ENCODE results near the gene CLP1.
"Not testable (repeated sequence)": the region's sequence is repeated elsewhere in the genome, so short reads cannot be mapped to it uniquely, and the experiment has no call there.

The CLP1 gene

DNA sequence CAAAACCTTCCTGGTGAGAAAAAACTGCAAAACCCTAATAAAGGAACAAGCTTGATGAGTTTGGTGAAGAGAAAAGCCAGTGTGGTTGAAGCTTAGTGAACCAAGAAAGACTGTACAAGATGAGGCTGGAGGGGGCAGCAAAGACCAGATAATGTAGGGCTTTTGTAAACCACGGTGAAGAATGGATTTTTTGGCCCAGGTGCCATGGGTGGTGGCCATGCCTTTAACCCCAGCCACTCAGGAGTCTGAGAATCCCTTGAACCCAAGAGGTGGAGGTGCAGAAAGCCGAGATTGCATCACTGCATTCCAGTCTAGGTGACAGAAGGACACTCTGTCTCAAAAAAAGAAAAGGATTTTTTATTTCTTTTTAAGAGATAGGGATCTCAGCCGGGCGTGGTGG lies 5.3 kb downstream of the CLP1 start:
- DNase-seq: no peak

DNA sequence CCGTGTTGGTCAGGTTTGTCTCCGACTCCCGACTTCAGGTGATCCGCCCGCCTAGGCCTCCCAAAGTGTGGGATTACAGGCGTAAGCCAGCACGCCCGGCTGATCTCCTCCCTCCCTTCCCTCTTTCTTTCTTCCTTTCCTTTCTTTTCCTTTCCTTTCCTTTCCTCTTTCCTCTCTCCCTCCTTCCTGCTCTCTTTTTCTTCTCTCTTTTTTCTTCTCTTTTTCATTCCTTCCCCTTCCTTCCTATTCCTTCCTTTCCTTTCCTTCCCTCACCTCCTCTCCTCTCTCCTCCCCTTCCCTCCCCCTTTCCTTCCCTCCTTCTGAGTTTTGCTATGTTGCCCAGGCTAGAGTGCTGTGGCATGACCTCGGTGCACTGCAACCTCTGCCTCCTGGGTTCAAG lies 6.4 kb downstream of the CLP1 start:
- DNase-seq: no peak

DNA sequence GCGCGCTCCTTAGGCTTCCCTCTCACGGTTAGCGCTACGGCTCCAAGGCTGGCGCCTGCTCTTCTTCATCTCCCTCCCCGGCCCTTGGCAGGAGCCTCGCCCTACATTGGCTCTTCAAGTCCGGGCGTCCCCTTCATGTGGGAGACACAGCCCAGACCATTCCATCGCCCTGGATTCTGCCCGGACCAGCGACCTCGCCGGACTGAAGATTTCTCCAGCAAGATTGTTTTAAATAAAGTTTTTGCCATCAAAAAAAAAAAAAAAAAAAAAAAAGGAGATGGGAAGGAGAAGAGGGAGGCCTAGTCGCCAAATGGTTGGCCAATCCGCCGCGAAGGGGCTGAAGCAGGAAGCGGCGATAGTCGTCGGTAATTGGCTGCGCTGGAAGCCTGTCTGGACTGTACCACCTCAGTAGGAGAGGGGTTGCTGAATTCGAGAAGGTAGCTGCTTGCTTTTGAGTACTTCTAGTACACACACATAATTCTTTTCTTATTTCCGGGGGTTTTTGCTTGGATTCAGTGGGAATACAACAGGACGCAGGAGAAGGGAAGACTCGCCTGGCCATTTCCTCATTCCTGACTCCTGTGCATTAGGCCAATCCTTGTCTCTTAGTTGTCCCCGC lies 9.7 kb downstream of the CLP1 start:
- peak; percentile 99 for DNase-seq

DNA sequence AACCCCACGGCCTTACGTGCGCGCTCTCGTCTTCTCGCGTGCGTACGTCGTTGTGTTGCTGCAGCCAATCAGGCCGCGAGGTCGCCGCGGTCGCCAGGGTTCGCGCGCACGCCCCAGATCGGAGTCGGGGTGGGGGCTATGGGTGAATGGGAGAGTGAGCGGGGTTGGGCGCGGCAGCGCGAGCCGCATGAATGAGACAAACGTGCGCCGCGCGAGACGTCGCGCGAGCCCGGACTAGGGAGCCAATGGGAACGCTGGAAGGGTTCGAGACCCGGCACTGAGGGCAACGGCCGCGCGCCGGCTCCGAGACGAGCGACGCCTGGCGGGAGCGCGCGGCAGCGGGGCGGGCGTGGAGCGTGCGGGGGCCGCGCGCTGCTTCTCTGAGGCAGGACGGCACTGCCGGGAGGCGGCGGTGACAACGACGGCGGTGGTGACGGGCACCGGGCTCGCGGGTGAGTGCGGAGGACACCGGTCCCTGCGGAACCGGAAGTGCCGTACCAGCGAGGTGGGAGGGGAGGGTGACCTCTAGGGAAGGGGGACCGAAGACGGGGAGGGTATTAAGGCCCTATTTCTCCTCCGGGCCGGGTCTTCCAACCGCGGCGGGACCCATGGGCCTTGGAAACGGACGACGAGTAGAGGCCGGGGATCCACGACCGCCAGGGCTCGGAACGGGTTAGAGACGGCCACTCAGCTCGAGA lies 10.3 kb downstream of the CLP1 start, which contains the start of gene ZDHHC5:
ZDHHC5 (plus strand) TSS at position 379 of the 698 bp plus-strand sequence. CDS start 4,977 bp downstream, outside the sequence.
- peak; percentile 96 for DNase-seq

DNA sequence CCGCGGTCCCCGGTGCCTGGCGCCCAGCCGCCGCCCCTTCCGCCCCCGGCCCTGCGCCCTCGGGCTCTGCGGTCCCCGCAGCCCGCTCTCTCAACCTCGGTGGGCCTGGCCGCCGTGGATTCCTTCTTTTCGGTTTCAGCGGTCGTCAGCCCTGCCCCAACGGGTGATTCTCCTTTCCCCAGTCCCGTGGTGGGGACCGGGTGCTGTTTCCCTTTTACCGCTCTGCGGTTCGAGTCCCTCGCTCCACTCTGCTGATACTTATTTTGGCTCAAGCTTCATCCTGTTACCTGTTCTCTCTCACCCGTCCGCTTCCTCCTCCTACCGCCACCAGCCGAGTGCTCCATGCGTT lies 10.8 kb downstream of the CLP1 start:
- DNase-seq: no peak

DNA sequence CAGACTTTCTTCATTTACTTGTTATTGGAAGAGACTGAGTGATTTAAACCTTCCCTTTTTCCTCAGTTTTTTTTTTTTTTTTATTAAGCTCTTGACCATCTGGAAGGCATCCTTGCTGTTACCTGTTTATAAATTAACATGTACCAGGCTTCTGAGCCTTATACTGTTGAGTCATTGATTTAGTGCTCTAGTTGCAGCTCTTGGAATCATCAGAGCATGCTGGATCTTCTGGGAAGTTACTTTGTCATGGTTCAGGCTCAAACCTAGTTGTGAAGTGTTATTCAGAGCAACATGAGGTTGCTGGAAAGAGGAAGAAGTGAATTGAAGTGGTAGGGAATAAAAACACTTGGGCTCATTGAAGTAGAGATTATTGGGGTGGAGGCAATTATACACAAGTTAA lies 16.7 kb downstream of the CLP1 start:
- DNase-seq: no peak

DNA sequence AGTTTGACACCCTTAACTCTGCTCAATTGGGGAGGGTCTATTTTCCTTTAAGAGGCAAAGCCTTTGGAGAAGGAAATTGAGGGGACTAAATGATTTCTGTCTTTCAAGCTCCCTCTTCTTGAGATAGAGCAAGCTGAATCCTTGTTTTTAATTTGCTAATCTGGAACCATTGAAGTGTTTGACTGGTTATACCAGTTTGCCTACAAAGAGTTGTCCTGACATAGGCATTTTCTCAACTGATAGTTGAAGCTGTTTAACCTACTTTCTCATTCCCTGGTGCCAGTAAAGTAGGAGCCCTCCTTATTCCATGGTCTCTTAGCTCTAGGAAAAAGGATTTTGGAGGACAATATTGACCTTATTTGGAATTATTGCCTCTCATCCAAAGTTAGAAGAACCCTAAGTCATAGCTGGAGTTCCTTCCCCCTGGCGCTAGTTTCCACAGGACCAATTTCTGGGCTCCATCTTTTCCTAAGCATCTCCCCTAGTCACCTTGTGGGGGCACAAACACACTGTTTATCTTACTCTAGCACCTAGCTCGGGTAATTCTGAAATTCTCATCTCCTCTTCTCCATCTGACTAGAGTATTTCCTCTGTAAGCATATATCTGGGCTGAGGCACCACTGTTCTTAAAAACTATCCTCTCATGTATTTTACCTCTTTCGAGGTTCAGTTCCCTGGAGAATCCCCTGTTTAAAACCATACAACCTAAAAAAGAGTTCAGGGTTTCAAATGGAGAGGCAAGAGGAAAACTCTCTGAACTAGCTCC lies 17.8 kb downstream of the CLP1 start:
- DNase-seq: no peak

DNA sequence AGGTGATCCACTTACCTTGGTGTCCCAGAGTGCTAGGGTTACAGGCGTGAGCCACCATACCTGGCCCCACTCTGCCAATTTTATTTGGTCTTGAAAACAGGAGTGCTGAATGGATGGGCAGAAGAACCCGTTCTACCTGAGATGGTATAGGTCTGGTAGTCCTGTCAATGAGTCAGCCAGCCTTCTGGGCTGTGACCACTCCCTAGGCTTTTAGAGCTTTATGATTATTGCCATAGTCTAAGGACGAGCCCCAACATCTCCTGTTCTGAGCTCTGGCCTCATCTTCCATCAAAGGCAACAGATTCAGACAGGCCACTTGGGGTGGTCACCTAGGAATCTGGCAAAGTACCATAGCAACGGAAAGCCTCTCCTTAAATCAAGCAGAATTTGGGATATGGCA lies 21.8 kb downstream of the CLP1 start:
- no peak for DNase-seq

DNA sequence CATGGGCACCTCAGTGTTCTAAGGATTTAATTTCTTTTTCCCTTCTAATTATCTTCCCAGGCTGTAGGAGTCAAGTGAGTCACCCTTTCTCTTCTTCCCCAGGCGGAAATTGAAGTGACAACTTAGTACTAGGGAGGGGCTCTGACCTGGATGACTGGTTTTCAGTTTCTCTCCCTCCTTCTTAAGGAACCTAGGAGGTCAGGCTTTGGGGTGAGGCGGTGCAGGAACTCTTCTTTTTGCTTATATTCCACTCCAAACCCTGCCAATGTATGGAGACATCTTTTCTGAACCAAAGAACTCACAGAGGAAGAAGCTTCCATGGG lies 23.0 kb downstream of the CLP1 start:
- DNase-seq: no peak

DNA sequence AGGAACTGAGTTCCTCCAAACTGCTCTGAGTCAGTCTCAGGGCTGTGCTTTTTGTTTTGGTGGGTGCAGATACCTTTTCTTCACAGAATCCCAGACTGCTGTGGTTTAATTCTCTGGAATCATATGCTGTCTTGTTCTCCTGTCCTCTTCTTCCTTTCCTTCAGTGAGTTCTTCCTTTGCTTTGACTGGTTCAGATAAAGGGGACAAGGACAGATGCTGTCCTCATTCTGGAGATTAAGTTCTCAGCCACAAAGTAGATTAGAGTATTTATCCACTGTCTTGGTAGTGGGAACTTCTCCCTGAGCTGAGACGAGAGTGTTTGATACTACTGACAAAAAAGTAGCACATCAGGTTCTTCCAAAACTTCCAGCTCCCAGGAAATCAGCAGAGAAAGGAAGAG lies 23.6 kb downstream of the CLP1 start:
- no peak for DNase-seq

DNA sequence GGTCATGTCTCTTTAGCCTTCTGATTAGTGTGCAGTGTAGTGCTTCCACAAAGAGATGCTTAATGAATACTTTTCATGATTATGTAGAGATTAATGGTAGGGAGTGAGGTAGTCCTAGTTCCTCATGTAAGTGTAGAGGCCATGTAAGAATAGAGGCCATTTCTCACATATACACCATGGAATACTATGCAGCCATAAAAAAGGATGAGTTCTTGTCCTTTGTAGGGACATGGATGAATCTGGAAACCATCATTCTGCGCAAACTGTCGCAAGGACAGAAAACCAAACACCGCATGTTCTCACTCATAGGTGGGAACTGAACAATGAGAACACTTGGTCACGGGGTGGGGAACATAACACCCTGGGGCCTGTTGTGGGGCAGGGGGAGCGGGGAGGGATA lies 32.9 kb downstream of the CLP1 start:
- not testable (repeated sequence) for DNase-seq

DNA sequence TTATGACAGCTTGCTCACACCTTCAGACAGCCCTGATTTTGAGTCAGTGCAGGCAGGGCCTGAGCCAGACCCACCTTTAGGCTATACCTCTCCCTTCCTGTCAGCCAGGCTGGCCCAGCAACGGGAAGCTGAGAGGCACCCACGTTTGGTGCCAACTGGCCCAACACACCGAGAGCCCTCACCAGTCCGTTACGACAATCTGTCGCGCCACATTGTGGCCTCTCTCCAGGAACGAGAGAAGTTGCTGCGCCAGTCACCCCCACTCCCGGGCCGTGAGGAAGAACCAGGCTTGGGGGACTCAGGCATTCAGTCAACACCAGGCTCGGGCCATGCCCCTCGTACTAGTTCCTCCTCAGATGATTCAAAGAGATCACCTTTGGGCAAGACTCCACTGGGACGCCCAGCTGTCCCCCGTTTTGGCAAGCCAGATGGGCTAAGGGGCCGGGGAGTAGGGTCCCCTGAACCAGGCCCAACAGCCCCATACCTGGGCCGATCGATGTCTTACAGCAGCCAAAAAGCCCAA lies 41.3 kb downstream of the CLP1 start:
- DNase-seq: no peak

DNA sequence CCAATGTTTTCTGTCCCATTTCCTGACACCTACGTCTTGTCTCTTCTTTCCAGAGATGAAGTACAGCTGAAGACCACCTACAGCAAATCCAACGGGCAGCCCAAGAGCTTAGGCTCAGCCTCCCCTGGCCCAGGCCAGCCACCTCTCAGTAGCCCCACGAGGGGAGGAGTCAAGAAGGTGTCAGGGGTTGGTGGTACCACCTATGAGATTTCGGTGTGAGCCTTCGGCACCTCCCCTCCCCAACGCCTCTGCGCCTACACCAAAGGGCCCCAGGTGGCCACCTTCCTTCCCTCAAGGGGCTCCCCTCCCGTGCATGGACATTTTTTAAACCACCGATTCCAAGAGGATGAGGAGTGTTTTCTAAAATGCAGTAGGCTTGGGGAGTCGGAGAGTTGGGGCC lies 42.3 kb downstream of the CLP1 start:
- DNase-seq: no peak

DNA sequence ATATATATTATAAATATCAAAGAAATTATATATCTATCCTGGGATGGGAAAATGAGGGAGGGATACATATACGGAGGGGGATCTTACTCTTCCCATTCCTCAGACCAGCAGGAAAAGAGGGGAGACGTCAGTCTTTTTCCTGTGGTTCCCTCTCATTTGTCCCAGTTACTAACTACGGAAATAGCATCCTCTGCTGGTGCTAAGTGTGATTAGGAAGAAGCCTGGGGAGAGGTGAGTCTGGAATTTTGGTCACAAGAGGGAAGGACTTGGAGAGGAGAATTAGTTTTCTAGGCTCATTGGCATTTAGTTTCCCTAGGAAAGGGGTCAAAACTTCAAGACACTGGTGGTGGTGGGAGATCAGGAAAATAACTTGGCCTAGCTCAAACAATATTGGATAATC lies 42.9 kb downstream of the CLP1 start:
- no peak for DNase-seq

DNA sequence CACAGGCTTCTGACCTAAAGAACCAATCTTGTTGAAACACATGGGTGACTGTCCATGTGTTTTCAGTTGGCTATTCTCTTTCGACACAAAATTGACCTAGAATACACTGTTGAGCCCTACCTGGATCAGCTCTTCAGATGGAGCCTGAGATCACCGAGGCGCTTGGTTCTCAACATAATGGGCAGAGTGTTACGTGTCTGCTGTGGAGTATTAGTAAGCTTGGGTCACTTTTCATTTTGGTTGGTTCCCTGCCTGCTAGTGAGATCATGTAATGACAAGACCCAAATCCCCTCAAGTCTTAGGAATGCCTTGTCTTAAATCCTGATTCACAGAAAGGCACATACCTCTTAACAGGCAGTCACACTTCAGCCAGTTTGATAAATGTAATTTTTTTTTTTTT lies 45.8 kb downstream of the CLP1 start:
- no peak for DNase-seq

DNA sequence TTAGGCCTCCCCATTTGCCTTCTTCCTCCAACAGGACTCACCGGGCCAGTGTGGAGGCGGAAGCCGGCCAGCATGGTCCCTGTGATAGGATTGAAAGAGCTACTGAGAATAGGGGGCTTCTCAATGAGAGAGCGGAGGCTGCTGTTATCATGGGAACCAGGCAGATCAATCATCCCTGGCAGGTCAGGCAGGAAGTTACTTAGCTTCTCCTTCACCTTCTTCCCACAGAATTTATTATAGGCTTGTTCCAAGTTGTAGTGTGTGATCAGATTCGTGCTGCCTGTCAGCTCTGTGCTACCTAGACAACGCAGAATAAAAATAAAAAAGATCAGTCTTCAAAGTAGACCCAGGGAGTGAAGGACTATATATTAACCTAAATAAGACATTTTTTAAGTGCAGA lies 47.4 kb downstream of the CLP1 start:
- DNase-seq: no peak

DNA sequence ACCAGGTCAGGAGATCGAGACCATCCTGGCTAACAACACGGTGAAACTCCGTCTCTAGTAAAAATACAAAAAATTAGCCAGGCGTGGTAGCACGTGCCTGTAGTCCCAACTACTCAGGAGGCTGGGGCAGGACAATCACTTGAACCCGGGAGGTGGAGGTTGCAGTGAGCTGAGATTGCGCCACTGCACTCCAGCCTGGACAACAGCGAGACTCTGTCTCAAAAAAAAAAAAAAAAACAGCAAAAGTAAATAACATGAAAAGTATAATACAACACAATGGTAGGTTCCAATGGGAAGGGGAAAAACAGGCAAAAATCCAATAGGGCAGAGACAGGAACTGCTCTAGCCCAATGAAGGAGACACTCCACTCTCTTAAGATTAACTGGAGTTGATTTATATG lies 47.9 kb downstream of the CLP1 start:
- DNase-seq: not testable (repeated sequence)

DNA sequence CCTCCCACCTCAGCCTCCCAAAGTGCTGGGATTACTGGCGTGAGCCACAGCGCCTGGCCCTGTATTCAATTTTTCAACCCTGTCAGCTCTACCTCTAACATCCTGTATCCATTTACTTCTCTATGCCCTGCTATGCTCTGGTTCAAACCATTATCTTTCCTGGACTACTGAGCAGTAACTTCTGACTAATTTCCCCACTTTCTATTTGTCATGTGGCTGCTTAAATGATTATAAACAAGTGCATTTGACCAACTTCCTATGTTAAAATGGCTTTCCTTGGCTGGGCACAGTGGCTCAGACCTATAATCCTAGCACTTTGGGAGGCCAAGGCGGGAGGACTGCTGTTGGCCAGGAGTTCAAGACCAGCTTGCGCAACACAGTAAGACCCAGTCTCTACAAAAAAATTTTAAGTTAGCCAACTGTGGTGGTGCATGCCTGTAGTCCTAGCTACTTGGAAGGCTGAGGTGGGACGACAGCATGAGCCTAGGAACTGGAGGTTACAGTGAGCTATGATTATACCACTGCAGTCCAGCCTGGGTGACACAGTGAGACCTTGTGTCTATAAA lies 52.3 kb downstream of the CLP1 start:
- DNase-seq: no peak

Measured in right kidney (tissue), 1 donor.